ENCODE measurements around the gene TBCE. TPM values are rescaled to one million over a fixed set of nuclear protein-coding genes. Genes with fewer than 3 reads are reported as not detected.
"Not testable (repeated sequence)": the region's sequence is repeated elsewhere in the genome, so short reads cannot be mapped to it uniquely, and the experiment has no call there.

TBCE gene
- polyA plus RNA-seq, 1 donor: 28.8 TPM

- H3K27ac ChIP-seq (ENCODE audit: low read length); H3K27me3 ChIP-seq (ENCODE audit: control insufficient read depth, insufficient read depth, low read length); H3K4me3 ChIP-seq (ENCODE audit: low read length); H3K9me3 ChIP-seq (ENCODE audit: control insufficient read depth, low read depth, low read length); DNase-seq; H3K4me1 ChIP-seq (ENCODE audit: control insufficient read depth, insufficient read depth, low read length): not testable (repeated sequence)
- WGBS (ENCODE audit: insufficient coverage, low lambda C conversion rate): 38% methylated on average over 1 of the region's 11 CpGs
- peaks cover 24% of the 10 kb centered on the region for H3K36me3 ChIP-seq (ENCODE audit: control insufficient read depth, insufficient read depth, low read length)
Measured at GRCh38 chr1:235378134-235378735, 11.0 kb downstream of the TBCE start.

GRCh38 chr1:235381955-235382739 is 14.9 kb downstream of the TBCE start:
- no CpG with 5 or more reads among the region's 3 CpGs for WGBS (ENCODE audit: insufficient coverage, low lambda C conversion rate)
- H3K27ac ChIP-seq (ENCODE audit: low read length); H3K4me1 ChIP-seq (ENCODE audit: control insufficient read depth, insufficient read depth, low read length); H3K27me3 ChIP-seq (ENCODE audit: control insufficient read depth, insufficient read depth, low read length); H3K9me3 ChIP-seq (ENCODE audit: control insufficient read depth, low read depth, low read length); DNase-seq; H3K4me3 ChIP-seq (ENCODE audit: low read length): not testable (repeated sequence)
- peaks cover 15% of the 10 kb centered on the region for H3K36me3 ChIP-seq (ENCODE audit: control insufficient read depth, insufficient read depth, low read length)

- H3K4me1 ChIP-seq (ENCODE audit: control insufficient read depth, insufficient read depth, low read length); H3K27me3 ChIP-seq (ENCODE audit: control insufficient read depth, insufficient read depth, low read length); H3K9me3 ChIP-seq (ENCODE audit: control insufficient read depth, low read depth, low read length); H3K27ac ChIP-seq (ENCODE audit: low read length); H3K4me3 ChIP-seq (ENCODE audit: low read length); DNase-seq: not testable (repeated sequence)
- WGBS (ENCODE audit: insufficient coverage, low lambda C conversion rate): no CpG with 5 or more reads among the region's 1 CpG
- H3K36me3 ChIP-seq (ENCODE audit: control insufficient read depth, insufficient read depth, low read length): peaks cover 11% of the 10 kb centered on the region
Measured at GRCh38 chr1:235385633-235386032, 18.4 kb downstream of the TBCE start.

- H3K27me3 ChIP-seq (ENCODE audit: control insufficient read depth, insufficient read depth, low read length): no peaks in the 10 kb centered on the region
- peaks cover 2% of the 10 kb centered on the region for H3K36me3 ChIP-seq (ENCODE audit: control insufficient read depth, insufficient read depth, low read length)
- DNase-seq: no peak
- H3K9me3 ChIP-seq (ENCODE audit: control insufficient read depth, low read depth, low read length): no peaks in the 10 kb centered on the region
- no peak overlapping the region for H3K27ac ChIP-seq (ENCODE audit: low read length)
- no peak overlapping the region for H3K4me3 ChIP-seq (ENCODE audit: low read length)
- 97% methylated on average over 3 of the region's 4 CpGs for WGBS (ENCODE audit: insufficient coverage, low lambda C conversion rate)
- no peaks in the 10 kb centered on the region for H3K4me1 ChIP-seq (ENCODE audit: control insufficient read depth, insufficient read depth, low read length)
Measured at GRCh38 chr1:235391874-235392273, 24.6 kb downstream of the TBCE start.

GRCh38 chr1:235397733-235398132 is 30.5 kb downstream of the TBCE start:
- WGBS (ENCODE audit: insufficient coverage, low lambda C conversion rate): 100% methylated on average over 1 of the region's 2 CpGs
- Histone ChIP-seq H3K9me3 (ENCODE audit: control insufficient read depth, low read depth, low read length) (no peaks in the 10 kb centered on the region), H3K4me1 (ENCODE audit: control insufficient read depth, insufficient read depth, low read length) (no peaks in the 10 kb centered on the region), H3K36me3 (ENCODE audit: control insufficient read depth, insufficient read depth, low read length) (peaks cover 5% of the 10 kb centered on the region), H3K27me3 (ENCODE audit: control insufficient read depth, insufficient read depth, low read length) (no peaks in the 10 kb centered on the region), H3K4me3 (ENCODE audit: low read length) (no peak overlapping the region), H3K27ac (ENCODE audit: low read length) (no peak overlapping the region)
- no peak for DNase-seq

- no peaks in the 10 kb centered on the region for H3K4me1 ChIP-seq (ENCODE audit: control insufficient read depth, insufficient read depth, low read length)
- H3K27me3 ChIP-seq (ENCODE audit: control insufficient read depth, insufficient read depth, low read length): no peaks in the 10 kb centered on the region
- no peak overlapping the region for H3K27ac ChIP-seq (ENCODE audit: low read length)
- DNase-seq: no peak
- H3K9me3 ChIP-seq (ENCODE audit: control insufficient read depth, low read depth, low read length): no peaks in the 10 kb centered on the region
- H3K36me3 ChIP-seq (ENCODE audit: control insufficient read depth, insufficient read depth, low read length): peaks cover 12% of the 10 kb centered on the region
- WGBS (ENCODE audit: insufficient coverage, low lambda C conversion rate): no CpG with 5 or more reads among the region's 6 CpGs
- no peak overlapping the region for H3K4me3 ChIP-seq (ENCODE audit: low read length)
Measured at GRCh38 chr1:235399661-235400060, 32.4 kb downstream of the TBCE start.

GRCh38 chr1:235401251-235401650 is 34.0 kb downstream of the TBCE start:
- no peaks in the 10 kb centered on the region for H3K9me3 ChIP-seq (ENCODE audit: control insufficient read depth, low read depth, low read length)
- no peak overlapping the region for H3K27ac ChIP-seq (ENCODE audit: low read length)
- DNase-seq: no peak
- peaks cover 12% of the 10 kb centered on the region for H3K36me3 ChIP-seq (ENCODE audit: control insufficient read depth, insufficient read depth, low read length)
- H3K4me1 ChIP-seq (ENCODE audit: control insufficient read depth, insufficient read depth, low read length): no peaks in the 10 kb centered on the region
- whole genome bisulfite sequencing (ENCODE audit: insufficient coverage, low lambda C conversion rate): 100% methylated on average over 2 of the region's 4 CpGs
- no peaks in the 10 kb centered on the region for H3K27me3 ChIP-seq (ENCODE audit: control insufficient read depth, insufficient read depth, low read length)
- H3K4me3 ChIP-seq (ENCODE audit: low read length): no peak overlapping the region

- Histone ChIP-seq H3K4me3 (ENCODE audit: low read length) (no peak overlapping the region), H3K27ac (ENCODE audit: low read length) (no peak overlapping the region), H3K27me3 (ENCODE audit: control insufficient read depth, insufficient read depth, low read length) (no peaks in the 10 kb centered on the region), H3K4me1 (ENCODE audit: control insufficient read depth, insufficient read depth, low read length) (no peaks in the 10 kb centered on the region), H3K36me3 (ENCODE audit: control insufficient read depth, insufficient read depth, low read length) (peaks cover 12% of the 10 kb centered on the region), H3K9me3 (ENCODE audit: control insufficient read depth, low read depth, low read length) (no peaks in the 10 kb centered on the region)
- DNase-seq: no peak
- WGBS (ENCODE audit: insufficient coverage, low lambda C conversion rate): 100% methylated on average over 2 of the region's 7 CpGs
Measured at GRCh38 chr1:235402457-235403200, 35.4 kb downstream of the TBCE start.

- H3K27ac ChIP-seq (ENCODE audit: low read length): no peak overlapping the region
- no peak for DNase-seq
- WGBS (ENCODE audit: insufficient coverage, low lambda C conversion rate): no CpG with 5 or more reads among the region's 1 CpG
Measured at GRCh38 chr1:235403593-235403992, 36.4 kb downstream of the TBCE start.

GRCh38 chr1:235404190-235404589 is 37.0 kb downstream of the TBCE start:
- DNase-seq: no peak
- no peaks in the 10 kb centered on the region for H3K27me3 ChIP-seq (ENCODE audit: control insufficient read depth, insufficient read depth, low read length)

More at GRCh38 chr1:235403593-235403992, 36.4 kb downstream of the TBCE start:
- H3K4me1 ChIP-seq (ENCODE audit: control insufficient read depth, insufficient read depth, low read length): peaks cover 2% of the 10 kb centered on the region
- no peaks in the 10 kb centered on the region for H3K9me3 ChIP-seq (ENCODE audit: control insufficient read depth, low read depth, low read length)
- no peak overlapping the region for H3K4me3 ChIP-seq (ENCODE audit: low read length)
- no peaks in the 10 kb centered on the region for H3K27me3 ChIP-seq (ENCODE audit: control insufficient read depth, insufficient read depth, low read length)
- H3K36me3 ChIP-seq (ENCODE audit: control insufficient read depth, insufficient read depth, low read length): peaks cover 12% of the 10 kb centered on the region

More at GRCh38 chr1:235404190-235404589, 37.0 kb downstream of the TBCE start:
- Histone ChIP-seq H3K4me3 (ENCODE audit: low read length) (no peak overlapping the region), H3K9me3 (ENCODE audit: control insufficient read depth, low read depth, low read length) (no peaks in the 10 kb centered on the region), H3K27ac (ENCODE audit: low read length) (no peak overlapping the region), H3K36me3 (ENCODE audit: control insufficient read depth, insufficient read depth, low read length) (peaks cover 12% of the 10 kb centered on the region), H3K4me1 (ENCODE audit: control insufficient read depth, insufficient read depth, low read length) (peaks cover 5% of the 10 kb centered on the region)
- WGBS (ENCODE audit: insufficient coverage, low lambda C conversion rate): 100% methylated on average over 1 of the region's 5 CpGs
